Astrocyte (in vitro differentiated cells and primary cell): ENCODE data around the gene TPM2. TPM values are rescaled to one million over a fixed set of nuclear protein-coding genes. Genes with fewer than 3 reads are reported as not detected.

Source experiments
- DNase-seq: peaks from one replicate; pipeline ENCODE4 v3.0.0-alpha.2; 2010; ENCODE audit warnings: low read depth
- FAIRE-seq: peaks from 2 replicates; lab custom pipeline; 2011; peaks lifted over from hg19 to GRCh38; lab: Jason Lieb, UNC
- H2AFZ ChIP-seq: 2 replicates; pipeline ENCODE4 v1.6.0; 2012; ENCODE audit warnings: low read depth, low read length, inconsistent platforms
- H3K27ac ChIP-seq: 2 replicates; pipeline ENCODE4 v1.5.1; 2011; ENCODE audit warnings: low read depth, low read length, inconsistent platforms
- H3K27me3 ChIP-seq: 2 replicates; pipeline ENCODE4 v1.6.0; 2011; ENCODE audit warnings: low read length, inconsistent platforms; ENCODE audit not compliant: insufficient read depth
- H3K36me3 ChIP-seq: 2 replicates; pipeline ENCODE4 v1.5.1; 2011; ENCODE audit warnings: low read length, inconsistent platforms; ENCODE audit not compliant: insufficient read depth
- H3K4me1 ChIP-seq: 2 replicates; pipeline ENCODE4 v1.5.1; 2011; ENCODE audit warnings: low read length, inconsistent platforms; ENCODE audit not compliant: insufficient read depth
- H3K4me2 ChIP-seq: 2 replicates; pipeline ENCODE4 v1.6.0; 2012; ENCODE audit warnings: low read length, inconsistent platforms
- H3K4me3 ChIP-seq: 2 replicates; pipeline ENCODE4 v1.5.1; 2011; ENCODE audit warnings: low read depth, mild to moderate bottlenecking, low read length, inconsistent platforms; ENCODE audit not compliant: insufficient read depth
- H3K79me2 ChIP-seq: 2 replicates; pipeline ENCODE4 v1.6.0; 2012; ENCODE audit warnings: mild to moderate bottlenecking, low read length, inconsistent platforms; ENCODE audit not compliant: insufficient read depth
- H3K9ac ChIP-seq: 2 replicates; pipeline ENCODE4 v1.6.0; 2012; ENCODE audit warnings: mild to moderate bottlenecking, low read length, inconsistent platforms
- H3K9me3 ChIP-seq: 2 replicates; pipeline ENCODE4 v1.5.1; 2012; ENCODE audit warnings: low read depth, mild to moderate bottlenecking, low read length, inconsistent platforms; ENCODE audit not compliant: insufficient read depth
- H4K20me1 ChIP-seq: 2 replicates; pipeline ENCODE4 v1.6.0; 2012; ENCODE audit warnings: low read length, inconsistent platforms; ENCODE audit not compliant: insufficient read depth
- H3K27ac Mint-ChIP-seq: one replicate; pipeline ENCODE4 v1.8.0; 2021; ENCODE audit warnings: mild to moderate bottlenecking, mixed read lengths; ENCODE audit not compliant: unreplicated experiment
- H3K27me3 Mint-ChIP-seq: one replicate; pipeline ENCODE4 v1.8.0; 2021; ENCODE audit warnings: low read depth, mixed read lengths; ENCODE audit not compliant: unreplicated experiment
- H3K36me3 Mint-ChIP-seq: one replicate; pipeline ENCODE4 v1.8.0; 2021; ENCODE audit warnings: low read depth, mixed read lengths; ENCODE audit not compliant: unreplicated experiment
- H3K4me1 Mint-ChIP-seq: one replicate; pipeline ENCODE4 v1.8.0; 2021; ENCODE audit warnings: low read depth, mixed read lengths; ENCODE audit not compliant: unreplicated experiment
- H3K4me3 Mint-ChIP-seq: one replicate; pipeline ENCODE4 v1.8.0; 2021; ENCODE audit warnings: mild to moderate bottlenecking, moderate library complexity, mixed read lengths; ENCODE audit not compliant: unreplicated experiment
- H3K9me3 Mint-ChIP-seq: one replicate; pipeline ENCODE4 v1.8.0; 2021; ENCODE audit warnings: mild to moderate bottlenecking, mixed read lengths; ENCODE audit not compliant: unreplicated experiment
- CTCF ChIP-seq: IDR thresholded peaks from 2 replicates; pipeline ENCODE4 v1.5.1; 2011; ENCODE audit warnings: low read depth, mild to moderate bottlenecking, inconsistent platforms, low read length, moderate library complexity; ENCODE audit not compliant: insufficient read depth
- EZH2 ChIP-seq: IDR thresholded peaks from 2 replicates; pipeline ENCODE4 v1.6.1; 2012; ENCODE audit warnings: mild to moderate bottlenecking, low read length, inconsistent platforms; ENCODE audit not compliant: insufficient read depth
- total RNA-seq: library from RNA; stranded (reverse); gene quantifications from 2 replicates; pipeline ENCODE4 v1.2.1, GENCODE V29; 2021

The TPM2 gene
- total RNA-seq, 1 donor from 2014 or later = 2,001 TPM

DNA sequence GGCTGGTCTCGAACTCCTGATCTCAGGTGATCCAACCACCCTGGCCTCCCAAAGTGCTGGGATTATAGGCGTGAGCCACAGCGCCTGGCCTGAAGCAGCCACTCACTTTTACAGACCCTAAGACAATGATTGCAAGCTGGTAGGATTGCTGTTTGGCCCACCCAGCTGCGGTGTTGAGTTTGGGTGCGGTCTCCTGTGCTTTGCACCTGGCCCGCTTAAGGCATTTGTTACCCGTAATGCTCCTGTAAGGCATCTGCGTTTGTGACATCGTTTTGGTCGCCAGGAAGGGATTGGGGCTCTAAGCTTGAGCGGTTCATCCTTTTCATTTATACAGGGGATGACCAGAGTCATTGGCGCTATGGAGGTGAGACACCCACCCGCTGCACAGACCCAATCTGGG, 14.5 kb downstream of the TPM2 start:
- TF ChIP-seq EZH2 (no peak), CTCF (no peak)
- H3K4me2 ChIP-seq = peak overlapping the region; percentile 93
- H3K27ac Mint-ChIP-seq = no peak overlapping the region
- peaks cover 2% of the 10 kb centered on the region for H3K4me1 Mint-ChIP-seq
- H3K79me2 ChIP-seq = no peaks in the 10 kb centered on the region
- H3K36me3 ChIP-seq = no peaks in the 10 kb centered on the region
- H3K9ac ChIP-seq = peak overlapping the region; percentile 54
- no peaks in the 10 kb centered on the region for H3K9me3 ChIP-seq
- no peak overlapping the region for H3K27ac ChIP-seq
- peaks cover 8% of the 10 kb centered on the region for H4K20me1 ChIP-seq
- H3K27me3 Mint-ChIP-seq = peaks cover 20% of the 10 kb centered on the region
- H3K9me3 Mint-ChIP-seq = no peaks in the 10 kb centered on the region
- H2AFZ ChIP-seq = peak overlapping the region; percentile 98
- no peaks in the 10 kb centered on the region for H3K36me3 Mint-ChIP-seq
- no peak for FAIRE-seq
- peak overlapping the region; percentile 48 for H3K4me3 ChIP-seq
- no peak for DNase-seq
- peak overlapping the region; percentile 73 for H3K4me3 Mint-ChIP-seq
- H3K27me3 ChIP-seq = peaks cover 11% of the 10 kb centered on the region
- peaks cover 16% of the 10 kb centered on the region for H3K4me1 ChIP-seq

DNA sequence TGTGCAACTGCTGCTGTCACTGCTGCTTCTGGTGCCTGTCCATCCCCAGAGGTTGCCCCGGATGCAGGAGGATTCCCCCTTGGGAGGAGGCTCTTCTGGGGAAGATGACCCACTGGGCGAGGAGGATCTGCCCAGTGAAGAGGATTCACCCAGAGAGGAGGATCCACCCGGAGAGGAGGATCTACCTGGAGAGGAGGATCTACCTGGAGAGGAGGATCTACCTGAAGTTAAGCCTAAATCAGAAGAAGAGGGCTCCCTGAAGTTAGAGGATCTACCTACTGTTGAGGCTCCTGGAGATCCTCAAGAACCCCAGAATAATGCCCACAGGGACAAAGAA, 15.7 kb downstream of the TPM2 start:
- Mint-ChIP-seq H3K9me3 (no peaks in the 10 kb centered on the region), H3K27me3 (peaks cover 20% of the 10 kb centered on the region), H3K27ac (no peak overlapping the region), H3K4me1 (peaks cover 6% of the 10 kb centered on the region), H3K36me3 (no peaks in the 10 kb centered on the region), H3K4me3 (peak overlapping the region; percentile 20)
- H3K79me2 ChIP-seq = no peaks in the 10 kb centered on the region
- peaks cover 11% of the 10 kb centered on the region for H3K27me3 ChIP-seq
- H3K9me3 ChIP-seq = no peaks in the 10 kb centered on the region
- H3K4me1 ChIP-seq = peaks cover 20% of the 10 kb centered on the region
- H3K36me3 ChIP-seq = no peaks in the 10 kb centered on the region
- FAIRE-seq (no peak), DNase-seq (no peak)
- H3K4me3 ChIP-seq = no peak overlapping the region
- H3K4me2 ChIP-seq = no peak overlapping the region
- H4K20me1 ChIP-seq = peaks cover under 1% of the 10 kb centered on the region
- H2AFZ ChIP-seq = no peak overlapping the region
- no peak overlapping the region for H3K9ac ChIP-seq
- no peak overlapping the region for H3K27ac ChIP-seq
- no peak for TF ChIP-seq EZH2

DNA sequence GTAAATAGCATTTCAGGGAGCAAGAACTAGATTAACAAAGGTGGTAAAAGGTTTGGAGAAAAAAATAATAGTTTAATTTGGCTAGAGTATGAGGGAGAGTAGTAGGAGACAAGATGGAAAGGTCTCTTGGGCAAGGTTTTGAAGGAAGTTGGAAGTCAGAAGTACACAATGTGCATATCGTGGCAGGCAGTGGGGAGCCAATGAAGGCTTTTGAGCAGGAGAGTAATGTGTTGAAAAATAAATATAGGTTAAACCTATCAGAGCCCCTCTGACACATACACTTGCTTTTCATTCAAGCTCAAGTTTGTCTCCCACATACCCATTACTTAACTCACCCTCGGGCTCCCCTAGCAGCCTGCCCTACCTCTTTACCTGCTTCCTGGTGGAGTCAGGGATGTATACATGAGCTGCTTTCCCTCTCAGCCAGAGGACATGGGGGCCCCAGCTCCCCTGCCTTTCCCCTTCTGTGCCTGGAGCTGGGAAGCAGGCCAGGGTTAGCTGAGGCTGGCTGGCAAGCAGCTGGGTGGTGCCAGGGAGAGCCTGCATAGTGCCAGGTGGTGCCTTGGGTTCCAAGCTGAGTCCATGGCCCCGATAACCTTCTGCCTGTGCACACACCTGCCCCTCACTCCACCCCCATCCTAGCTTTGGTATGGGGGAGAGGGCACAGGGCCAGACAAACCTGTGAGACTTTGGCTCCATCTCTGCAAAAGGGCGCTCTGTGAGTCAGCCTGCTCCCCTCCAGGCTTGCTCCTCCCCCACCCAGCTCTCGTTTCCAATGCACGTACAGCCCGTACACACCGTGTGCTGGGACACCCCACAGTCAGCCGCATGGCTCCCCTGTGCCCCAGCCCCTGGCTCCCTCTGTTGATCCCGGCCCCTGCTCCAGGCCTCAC, 16.3 kb downstream of the TPM2 start, which contains the start of gene CA9:
CA9 (plus strand) TSS at position 797 of the 893 bp plus-strand sequence; CDS start at position 829, 32 bp downstream.
- DNase-seq = no peak
- peaks cover 11% of the 10 kb centered on the region for H3K27me3 ChIP-seq
- peaks cover 22% of the 10 kb centered on the region for H3K4me1 ChIP-seq
- H3K36me3 Mint-ChIP-seq = no peaks in the 10 kb centered on the region
- no peak within 1 kb of the TSS for H3K27ac ChIP-seq
- H3K4me3 Mint-ChIP-seq = peak within 1 kb of the TSS; percentile 20
- H3K4me3 ChIP-seq = no peak within 1 kb of the TSS
- no peaks in the 10 kb centered on the region for H4K20me1 ChIP-seq
- H3K27ac Mint-ChIP-seq = no peak within 1 kb of the TSS
- TF ChIP-seq CTCF (no peak), EZH2 (no peak)
- no peak within 1 kb of the TSS for H3K9ac ChIP-seq
- H3K4me2 ChIP-seq = no peak within 1 kb of the TSS
- peaks cover 6% of the 10 kb centered on the region for H3K4me1 Mint-ChIP-seq
- no peaks in the 10 kb centered on the region for H3K36me3 ChIP-seq
- H3K79me2 ChIP-seq = no peaks in the 10 kb centered on the region
- H3K9me3 ChIP-seq = no peaks in the 10 kb centered on the region
- H3K27me3 Mint-ChIP-seq = peaks cover 20% of the 10 kb centered on the region
- H3K9me3 Mint-ChIP-seq = no peaks in the 10 kb centered on the region
- FAIRE-seq = no peak
- no peak within 1 kb of the TSS for H2AFZ ChIP-seq
